GM19468 (cell line): ENCODE results near the gene BORA.
"Not testable (repeated sequence)": the region's sequence is repeated elsewhere in the genome, so short reads cannot be mapped to it uniquely, and the experiment has no call there.

Source experiments
- ATAC-seq: cut with Tn5 transposase; IDR thresholded peaks from one replicate; pipeline ENCODE4 v1.9.1; 2021; ENCODE audit warnings: mild to moderate bottlenecking, moderate library complexity, moderate number of reproducible peaks; ENCODE audit not compliant: unreplicated experiment; ENCODE audit errors: extremely low read depth

Gene BORA

GRCh38 chr13:72757792-72758535 is 30.2 kb downstream of the BORA start:
- no peak for ATAC-seq

DNA sequence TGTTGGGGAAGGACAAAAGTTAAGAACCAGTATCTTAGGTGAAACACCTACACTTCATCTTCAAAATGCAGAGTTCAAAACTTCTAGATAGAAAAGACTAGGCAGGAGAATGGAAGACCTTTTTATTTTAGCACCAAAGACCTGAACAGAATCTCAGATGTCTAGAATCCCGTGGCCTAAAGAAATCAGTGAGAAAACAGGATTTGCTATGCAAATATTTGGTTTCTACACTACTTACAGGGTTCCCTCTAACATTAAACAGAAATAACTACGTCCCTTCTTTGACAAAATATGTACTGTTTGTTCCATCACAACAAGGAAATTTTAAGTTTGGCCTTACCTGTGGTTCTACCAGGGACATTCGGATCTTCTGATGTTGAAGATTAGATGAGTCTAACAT is 32.5 kb downstream of the BORA start:
- ATAC-seq = no peak

- ATAC-seq = no peak
Observed at GRCh38 chr13:72763411-72763810, 35.7 kb downstream of the BORA start.

DNA sequence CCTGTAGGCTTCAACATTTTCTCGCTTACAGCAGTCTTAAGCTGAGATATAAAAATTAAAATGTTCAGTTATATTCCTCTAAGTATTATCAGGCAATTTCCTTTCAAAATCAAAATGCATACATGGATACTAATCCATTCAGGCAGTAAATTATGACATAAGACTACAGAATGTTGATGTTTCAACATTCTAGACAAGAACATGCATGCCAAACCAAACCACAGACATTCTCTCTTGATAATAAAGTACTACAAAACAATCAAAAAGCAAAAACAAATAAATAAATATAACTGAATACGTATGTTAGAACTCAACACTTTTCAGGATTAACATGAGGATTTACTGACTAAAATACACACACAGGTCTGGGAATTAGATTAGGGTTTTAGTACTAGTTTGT is 46.3 kb downstream of the BORA start:
- no peak for ATAC-seq

DNA sequence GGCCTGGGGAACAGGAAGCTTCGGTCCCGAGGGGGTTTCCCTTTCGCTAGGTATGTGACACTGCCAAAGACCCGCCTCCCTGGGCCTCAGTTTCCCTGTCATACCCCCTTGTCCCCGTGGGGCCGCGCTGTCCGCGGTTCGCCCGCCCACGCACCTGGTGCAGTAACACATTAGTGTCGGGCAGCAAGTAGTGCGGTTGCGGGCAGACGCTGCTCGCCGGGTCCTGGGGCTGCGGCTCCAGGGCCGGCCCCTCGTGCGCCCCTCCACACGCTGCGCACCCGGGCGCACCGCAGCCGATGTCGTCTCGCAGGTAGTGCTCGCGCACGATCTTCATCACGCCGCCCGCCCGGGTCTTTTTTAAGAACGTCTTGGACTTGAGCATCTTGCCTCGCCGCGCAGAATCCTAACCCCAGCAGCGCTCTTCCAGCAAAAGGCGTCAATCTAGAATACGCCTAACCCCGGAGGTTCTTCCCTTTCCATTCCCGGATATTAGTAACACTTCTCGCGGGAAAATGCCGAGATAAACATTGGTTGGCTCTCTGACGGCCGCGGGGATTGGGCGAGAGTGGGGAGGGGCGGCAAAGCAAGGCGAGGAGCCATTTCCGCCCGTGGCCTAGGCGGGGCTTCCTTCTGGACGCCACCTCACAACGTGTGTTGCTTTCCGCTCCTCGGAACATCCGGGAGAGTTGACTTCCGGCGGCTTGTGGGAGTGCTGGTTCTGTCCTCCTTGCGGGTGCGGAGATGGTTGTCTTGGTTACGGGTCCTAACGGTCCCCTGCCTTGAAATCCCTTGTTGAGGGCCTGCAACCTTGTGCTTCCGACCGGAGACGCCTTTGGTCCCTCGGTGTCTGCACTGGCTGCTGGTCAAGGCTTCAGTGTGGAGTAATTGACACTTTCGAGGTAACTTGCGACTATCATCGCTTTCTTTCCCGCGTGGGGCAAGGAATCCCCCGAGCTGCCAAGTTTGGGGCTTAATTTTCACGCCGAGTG is 54.0 kb downstream of the BORA start, which contains the start of the genes DIS3 and PIBF1:
Gene DIS3, minus strand, starts transcription at position 450 of the 989 bp plus-strand sequence. Its CDS starts 68 bp downstream, at position 382.
Gene PIBF1, plus strand, starts transcription at position 683 of the 989 bp plus-strand sequence. CDS start 1,337 bp downstream, outside the sequence.
- ATAC-seq = peak; percentile 100

DNA sequence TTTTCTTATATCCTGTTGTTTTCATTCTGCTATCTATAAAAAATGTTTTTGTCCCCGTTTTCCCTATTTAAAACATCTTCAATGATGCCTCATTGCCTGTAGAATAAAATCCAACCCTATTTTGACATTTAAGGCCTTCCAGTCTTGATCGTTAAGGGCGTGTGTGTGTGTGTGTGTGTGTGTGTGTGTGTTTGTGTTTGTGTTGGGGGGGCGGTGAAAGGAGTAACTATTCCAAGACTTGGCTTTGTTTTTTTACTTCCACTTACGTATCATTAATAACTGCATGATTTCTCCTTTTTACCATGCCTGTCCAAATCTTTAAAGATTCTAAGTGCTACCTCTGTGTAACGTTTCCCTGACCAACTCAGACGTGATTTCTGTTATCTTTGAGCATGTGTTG is 55.0 kb downstream of the BORA start:
- ATAC-seq = no peak

- not testable (repeated sequence) for ATAC-seq
Observed at GRCh38 chr13:72784679-72785078, 57.0 kb downstream of the BORA start.

GRCh38 chr13:72788831-72789230 is 61.1 kb downstream of the BORA start:
- no peak for ATAC-seq

GRCh38 chr13:72792640-72793039 is 64.9 kb downstream of the BORA start:
- ATAC-seq = no peak

DNA sequence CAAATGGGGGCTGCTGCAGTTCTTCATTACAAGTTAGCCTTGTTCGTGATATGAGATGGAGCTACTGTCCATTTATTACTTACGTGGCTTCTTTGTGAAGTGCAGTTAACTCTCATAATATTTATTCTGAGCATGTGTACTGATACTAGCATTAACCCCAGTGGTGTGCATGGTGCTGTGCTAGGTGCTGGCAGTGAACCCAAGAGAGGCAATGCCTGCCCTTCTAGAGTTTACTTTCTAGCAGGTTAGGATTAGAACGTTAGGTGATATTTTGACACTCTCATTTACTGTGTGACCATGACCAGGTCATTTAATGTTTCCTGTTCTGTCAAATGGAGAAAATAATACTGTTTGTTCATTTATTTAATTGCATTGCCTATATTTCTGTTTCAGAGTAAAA is 71.1 kb downstream of the BORA start:
- no peak for ATAC-seq

GRCh38 chr13:72804301-72804700 is 76.6 kb downstream of the BORA start:
- ATAC-seq = no peak
